Measurements from ENCODE around the gene BBIP1. TPM values are rescaled to one million over a fixed set of nuclear protein-coding genes. Genes with fewer than 3 reads are reported as not detected.

BBIP1 gene
- total RNA-seq, 4 donors from 2014 or later: 8.9 to 15.3 (median 11.7) TPM

GRCh38 chr10:110851020-110851612, 67.9 kb downstream of the BBIP1 start:
- TF ChIP-seq CTCF (IDR thresholded peaks at IDR 0.05 in 4 of 5, conservative IDR thresholded peaks at IDR 0.05 in 1 of 5) (no peak), POLR2A (IDR thresholded peaks at IDR 0.05) (no peak)
- H3K27me3 ChIP-seq: no peaks in the 10 kb centered on the region
- no peaks in the 10 kb centered on the region for H3K36me3 ChIP-seq
- ATAC-seq (no peak), DNase-seq (no peak)
- in situ Hi-C loops (cut with MboI; ENCODE audit: low sequenced_read_pairs in 4 of 4) (no loop called here), intact Hi-C loops (cut with DNase I; ENCODE audit: low total_unique reads) (no loop called here)
- H3K4me3 ChIP-seq: no peak overlapping the region
- no peak overlapping the region for H3K27ac ChIP-seq
- no peaks in the 10 kb centered on the region for H3K9me3 ChIP-seq
- H3K4me1 ChIP-seq: no peaks in the 10 kb centered on the region

- Histone ChIP-seq H3K27me3 (no peaks in the 10 kb centered on the region), H3K9me3 (no peaks in the 10 kb centered on the region), H3K36me3 (no peaks in the 10 kb centered on the region), H3K27ac (no peak overlapping the region), H3K4me1 (no peaks in the 10 kb centered on the region), H3K4me3 (no peak overlapping the region)
- in situ Hi-C loops (cut with MboI; ENCODE audit: low sequenced_read_pairs in 4 of 4): no loop called here
- DNase-seq: no peak
- TF ChIP-seq CTCF (IDR thresholded peaks at IDR 0.05 in 4 of 5, conservative IDR thresholded peaks at IDR 0.05 in 1 of 5) (no peak), POLR2A (IDR thresholded peaks at IDR 0.05) (no peak)
- intact Hi-C loops (cut with DNase I; ENCODE audit: low total_unique reads): no loop called here
- ATAC-seq: no peak
Observed at GRCh38 chr10:110850099-110850498, 68.9 kb downstream of the BBIP1 start.

Other genes with a start within 250 kb of the BBIP1 start
- gene PDCD4, start 47.3 kb downstream of the BBIP1 start, total RNA-seq: 10 to 100 TPM in 1 of 4 donors, 1 to 10 TPM in 3; 6.4 to 15.6 (median 9.8) TPM
- 10 to 100 TPM; 35.3 to 51.5 (median 43.5) TPM for gene SHOC2, start 424 bp upstream of the BBIP1 start, total RNA-seq
- under 1 TPM; 0.19 to 0.94 (median 0.36) TPM for gene ADRA2A, start 157.8 kb upstream of the BBIP1 start, total RNA-seq